ENCODE measurements around the gene TYW1. TPM values are rescaled to one million over a fixed set of nuclear protein-coding genes. Genes with fewer than 3 reads are reported as not detected.

Gene TYW1
- total and polyA plus RNA-seq, 2 of the 8 experiments (the other 6 are each of a cell fraction or from before 2014, with no cell fraction given): 8.8 to 16.2 TPM

GRCh38 chr7:67267914-67268313 lies 271.3 kb downstream of the TYW1 start:
- no peak overlapping the region for H3K14ac ChIP-seq (ENCODE audit: insufficient read length)
- H2AK5ac ChIP-seq (ENCODE audit: low read depth, low read length): no peak overlapping the region
- no peak overlapping the region for H3K18ac ChIP-seq (ENCODE audit: extremely low read depth, low read length)
- TF ChIP-seq E2F6 (IDR thresholded peaks at IDR 0.05): 0 out of 2 replicates have a peak, but pooled peaks have one; percentile 22
- no peak for TF ChIP-seq GABPA (IDR thresholded peaks at IDR 0.05; ENCODE audit: borderline replicate concordance, insufficient read depth, low read length)
- no peak overlapping the region for H4K91ac ChIP-seq (replicated peaks; ENCODE audit: insufficient read length, low read length)
- no peak overlapping the region for H3K27ac ChIP-seq (ENCODE audit: low read depth, low read length)
- no peak overlapping the region for H3K4me2 ChIP-seq (ENCODE audit: insufficient read depth in 1 of 2, low read depth in 2 of 2, low read length in 2 of 2)
- no peaks in the 10 kb centered on the region for H3K23me2 ChIP-seq (ENCODE audit: low read depth, low read length)
- no peaks in the 10 kb centered on the region for H3K27me3 ChIP-seq (replicated peaks in 1 of 4; ENCODE audit: control insufficient read depth in 3 of 4, extremely low read depth in 1 of 4, insufficient read depth in 3 of 4, low read length in 3 of 4)
- WGBS, 2 experiments (ENCODE audit: extremely low coverage in 1 of 2, insufficient coverage in 1 of 2, insufficient read length in 1 of 2, insufficient replicate concordance in 2 of 2, low coverage in 1 of 2, low lambda C conversion rate in 2 of 2, missing lambda C conversion rate in 1 of 2): 66% methylated on average over 7 of the region's 7 CpGs; no CpG with 5 or more reads in 1 of the 2 experiments
- DNase-seq (ENCODE audit: low read depth in 1 of 2, low spot score in 2 of 2): no peak
- H3K4ac ChIP-seq (replicated peaks; ENCODE audit: insufficient read length, low read depth, low read length): no peak overlapping the region
- H3K9me3 ChIP-seq (ENCODE audit: insufficient read depth in 2 of 2, low read depth in 1 of 2, low read length in 1 of 2): no peaks in the 10 kb centered on the region
- no peak overlapping the region for H2BK12ac ChIP-seq (ENCODE audit: low read depth, low read length)
- no peak overlapping the region for H2BK15ac ChIP-seq (ENCODE audit: low read length)
- H3K56ac ChIP-seq (replicated peaks; ENCODE audit: insufficient read length, low read depth, low read length): no peak overlapping the region
- no peak overlapping the region for H4K8ac ChIP-seq (ENCODE audit: extremely low read depth, insufficient read depth, low read length)
- no peaks in the 10 kb centered on the region for H3K4me1 ChIP-seq (replicated peaks in 1 of 4; ENCODE audit: control insufficient read depth in 3 of 4, insufficient read depth in 4 of 4, low read length in 3 of 4)
- no peak overlapping the region for H4K5ac ChIP-seq (ENCODE audit: insufficient read length, low read depth, low read length)
- H2BK5ac ChIP-seq (ENCODE audit: low read depth, low read length): no peak overlapping the region
- ChIA-PET CTCF (ENCODE audit: partially characterized antibody) (no interaction called here), POLR2A (ENCODE audit: partially characterized antibody) (no interaction called here)
- no peak for FAIRE-seq
- H3K4me3 ChIP-seq (ENCODE audit: extremely low read depth in 1 of 4, insufficient read depth in 2 of 4, low read depth in 3 of 4, low read length in 4 of 4): no peak overlapping the region
- H3K79me1 ChIP-seq (ENCODE audit: low read depth, low read length): no peaks in the 10 kb centered on the region
- no peak overlapping the region for H3K23ac ChIP-seq (ENCODE audit: insufficient read length)
- no peak overlapping the region for H2BK20ac ChIP-seq (ENCODE audit: low read length)
- no peak overlapping the region for H3K9ac ChIP-seq (replicated peaks in 1 of 4; ENCODE audit: extremely low read depth in 1 of 4, low read depth in 3 of 4, low read length in 3 of 4)
- no peaks in the 10 kb centered on the region for H4K20me1 ChIP-seq (replicated peaks in 1 of 2; ENCODE audit: control insufficient read depth in 1 of 2, insufficient read depth in 2 of 2, low read length in 2 of 2)
- H2AFZ ChIP-seq (ENCODE audit: low read length): no peak overlapping the region
- H2BK120ac ChIP-seq (replicated peaks; ENCODE audit: low read depth, low read length): no peak overlapping the region
- H3K36me3 ChIP-seq (ENCODE audit: control insufficient read depth in 2 of 4, insufficient read depth in 4 of 4, low read length in 3 of 4): no peaks in the 10 kb centered on the region
- H3K79me2 ChIP-seq (ENCODE audit: control insufficient read depth in 1 of 2, insufficient read depth in 2 of 2, low read length in 2 of 2): no peaks in the 10 kb centered on the region

Data from H1 (cell line).